ENCODE measurements around the gene ETV4. TPM values are rescaled to one million over a fixed set of nuclear protein-coding genes. Genes with fewer than 3 reads are reported as not detected.

Gene ETV4
- total RNA-seq, 1 experiment from 2014 or later, result 195 TPM

GRCh38 chr17:43483674-43484551 is 62.2 kb downstream of the ETV4 start, which contains the start of gene DHX8 (continued):
- peak; percentile 98 for TF ChIP-seq CTCF (IDR thresholded peaks at IDR 0.05)
- no peak; the same call in 1 of the 2 replicates for TF ChIP-seq PREB (CRISPR knock-in tag; IDR thresholded peaks at IDR 0.05; ENCODE audit: borderline replicate concordance)
- TF ChIP-seq E2F5 (CRISPR knock-in tag; IDR thresholded peaks at IDR 0.05), result 0 out of 2 replicates have a peak, but pooled peaks have one; percentile 63

- POLR2A ChIA-PET, result interaction anchor here (0.5 to 1.0 kb wide), 3 partner anchors 84 to 122 kb away, joined by 3 read pairs; partner anchors contain the start of gene ARL4D
- H3K27ac Mint-ChIP-seq, result peak overlapping the region; percentile 80; the same call in 1 of the 2 replicates
- H3K27me3 Mint-ChIP-seq (ENCODE audit: low read depth), result no peaks in the 10 kb centered on the region
- DNase-seq (ENCODE audit: low spot score) (no peak), ATAC-seq (no peak)
- no peaks in the 10 kb centered on the region for H3K9me3 Mint-ChIP-seq
- TF ChIP-seq ZBTB21 (CRISPR knock-in tag; IDR thresholded peaks at IDR 0.05; ENCODE audit: borderline replicate concordance) (no peak), AFF4 (CRISPR knock-in tag; IDR thresholded peaks at IDR 0.05; ENCODE audit: borderline replicate concordance) (no peak), GABPB1 (CRISPR knock-in tag; IDR thresholded peaks at IDR 0.05) (0 out of 2 replicates have a peak, but pooled peaks have one; percentile 15), HMGA2 (CRISPR knock-in tag; IDR thresholded peaks at IDR 0.05) (no peak)
- no peak overlapping the region for H3K4me3 Mint-ChIP-seq
- peaks cover 38% of the 10 kb centered on the region for H3K4me1 Mint-ChIP-seq
- CTCF ChIA-PET, result interaction anchor here (1.5 to 5.9 kb wide), 10 partner anchors 24 to 147 kb away, joined by 3 to 178 read pairs (median 15); partner anchors contain the start of gene ARL4D
- H3K36me3 Mint-ChIP-seq, result peaks cover 2% of the 10 kb centered on the region
Measured at GRCh38 chr17:43482103-43483012, 63.8 kb downstream of the ETV4 start.

GRCh38 chr17:43479948-43480347 is 66.2 kb downstream of the ETV4 start:
- H3K4me1 Mint-ChIP-seq, result peaks cover 33% of the 10 kb centered on the region
- peaks cover 2% of the 10 kb centered on the region for H3K36me3 Mint-ChIP-seq
- TF ChIP-seq ZNF281 (CRISPR knock-in tag; IDR thresholded peaks at IDR 0.05) (no peak), GABPB1 (CRISPR knock-in tag; IDR thresholded peaks at IDR 0.05) (peak; percentile 90), MXD4 (CRISPR knock-in tag; IDR thresholded peaks at IDR 0.05; ENCODE audit: borderline replicate concordance) (no peak), ATF1 (CRISPR knock-in tag; IDR thresholded peaks at IDR 0.05) (no peak), ZNF263 (CRISPR knock-in tag; IDR thresholded peaks at IDR 0.05; ENCODE audit: low read depth) (no peak), NFYB (CRISPR knock-in tag; conservative IDR thresholded peaks at IDR 0.05; ENCODE audit: low read depth) (no peak)
- H3K9me3 Mint-ChIP-seq, result no peaks in the 10 kb centered on the region
- no peak for DNase-seq (ENCODE audit: low spot score)
- H3K4me3 Mint-ChIP-seq, result no peak overlapping the region
- ChIA-PET POLR2A (no interaction called here), CTCF (interaction anchor here (1.1 to 5.9 kb wide), 3 partner anchors 52 to 86 kb away, joined by 4 to 178 read pairs (median 99); partner anchors contain the start of gene ARL4D)
- no peak for ATAC-seq
- no peak overlapping the region for H3K27ac Mint-ChIP-seq
- no peaks in the 10 kb centered on the region for H3K27me3 Mint-ChIP-seq (ENCODE audit: low read depth)
